DMS153 (cell line): ENCODE results near the gene TBL3.

Source experiments
- DNase-seq: peaks from one replicate; lab custom pipeline; 2025; lab: John Stamatoyannopoulos, UW

The TBL3 gene

DNA sequence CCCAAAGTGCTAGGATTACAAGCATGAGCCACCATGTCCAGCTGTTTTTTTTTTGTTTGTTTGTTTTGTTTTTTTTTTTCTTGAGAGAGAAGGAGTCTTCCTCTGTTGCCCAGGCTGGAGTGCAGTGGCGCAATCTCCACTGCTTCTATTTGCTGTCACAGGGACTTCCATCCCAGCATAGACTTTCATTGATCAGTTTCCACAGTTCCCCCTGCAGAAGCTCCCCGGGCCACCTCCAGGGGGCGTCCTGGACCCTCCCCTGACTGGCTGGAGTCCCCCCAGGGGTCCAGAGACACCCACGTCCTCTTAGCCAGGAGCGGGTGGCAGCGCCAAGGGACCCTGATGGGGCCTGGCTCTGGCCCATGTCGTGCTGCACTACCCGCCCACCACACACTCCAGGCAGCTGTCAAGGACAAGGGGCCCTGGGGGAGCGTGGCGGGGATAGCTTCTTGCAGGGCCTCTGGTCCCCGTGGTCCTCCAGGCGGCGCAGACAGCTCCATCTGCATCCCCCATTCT is 44.6 kb downstream of the TBL3 start:
- no peak for DNase-seq

GRCh38 chr16:2019518-2019920 is 47.7 kb downstream of the TBL3 start, which contains the start of gene NPW:
Gene NPW (plus strand): TSS chr16:2019785.
- no peak for DNase-seq

DNA sequence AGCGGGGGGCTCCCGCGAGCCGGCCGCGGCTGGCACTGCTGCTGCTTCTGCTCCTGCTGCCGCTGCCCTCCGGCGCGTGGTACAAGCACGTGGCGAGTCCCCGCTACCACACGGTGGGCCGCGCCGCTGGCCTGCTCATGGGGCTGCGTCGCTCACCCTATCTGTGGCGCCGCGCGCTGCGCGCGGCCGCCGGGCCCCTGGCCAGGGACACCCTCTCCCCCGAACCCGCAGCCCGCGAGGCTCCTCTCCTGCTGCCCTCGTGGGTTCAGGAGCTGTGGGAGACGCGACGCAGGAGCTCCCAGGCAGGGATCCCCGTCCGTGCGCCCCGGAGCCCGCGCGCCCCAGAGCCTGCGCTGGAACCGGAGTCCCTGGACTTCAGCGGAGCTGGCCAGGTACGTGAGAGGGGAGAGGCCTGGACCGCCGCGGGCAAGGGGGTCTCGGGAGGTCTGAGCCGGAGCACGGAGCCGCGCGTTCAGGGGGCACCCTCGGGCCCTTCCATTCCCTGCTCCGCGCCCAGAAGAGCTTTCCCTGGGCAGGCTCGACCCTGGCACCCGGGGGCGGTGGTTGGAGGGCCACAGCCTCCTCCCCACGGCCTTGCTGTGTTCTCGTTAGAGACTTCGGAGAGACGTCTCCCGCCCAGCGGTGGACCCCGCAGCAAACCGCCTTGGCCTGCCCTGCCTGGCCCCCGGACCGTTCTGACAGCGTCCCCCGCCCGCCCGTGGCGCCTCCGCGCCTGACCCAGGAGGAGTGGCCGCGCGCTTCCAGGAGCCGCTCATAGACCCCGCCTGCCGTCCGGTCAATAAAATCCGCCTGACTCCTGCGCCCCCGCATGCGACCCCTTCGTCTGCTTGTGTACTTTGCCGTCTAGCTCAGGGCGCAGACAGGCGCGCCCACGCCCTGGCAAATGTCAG is 48.3 kb downstream of the TBL3 start:
- no peak for DNase-seq

DNA sequence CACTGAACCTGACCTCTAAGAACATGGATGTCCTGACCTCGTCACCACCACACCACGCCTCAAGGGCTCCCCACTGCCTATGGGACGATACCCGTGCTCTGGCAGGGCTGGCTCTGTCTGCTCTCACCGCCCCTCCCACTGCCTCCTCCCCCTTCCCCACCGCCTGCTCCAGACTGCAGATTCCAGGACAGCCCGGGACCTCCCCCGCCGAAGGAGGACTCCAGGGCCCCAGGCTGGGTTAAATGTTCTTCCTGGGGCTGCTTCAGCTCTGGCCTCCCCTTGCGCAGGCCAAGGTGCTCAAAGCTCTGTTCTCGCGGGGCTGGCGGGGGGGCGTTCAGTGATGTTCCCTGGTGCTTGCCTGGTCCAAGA is 50.9 kb downstream of the TBL3 start:
- no peak for DNase-seq

DNA sequence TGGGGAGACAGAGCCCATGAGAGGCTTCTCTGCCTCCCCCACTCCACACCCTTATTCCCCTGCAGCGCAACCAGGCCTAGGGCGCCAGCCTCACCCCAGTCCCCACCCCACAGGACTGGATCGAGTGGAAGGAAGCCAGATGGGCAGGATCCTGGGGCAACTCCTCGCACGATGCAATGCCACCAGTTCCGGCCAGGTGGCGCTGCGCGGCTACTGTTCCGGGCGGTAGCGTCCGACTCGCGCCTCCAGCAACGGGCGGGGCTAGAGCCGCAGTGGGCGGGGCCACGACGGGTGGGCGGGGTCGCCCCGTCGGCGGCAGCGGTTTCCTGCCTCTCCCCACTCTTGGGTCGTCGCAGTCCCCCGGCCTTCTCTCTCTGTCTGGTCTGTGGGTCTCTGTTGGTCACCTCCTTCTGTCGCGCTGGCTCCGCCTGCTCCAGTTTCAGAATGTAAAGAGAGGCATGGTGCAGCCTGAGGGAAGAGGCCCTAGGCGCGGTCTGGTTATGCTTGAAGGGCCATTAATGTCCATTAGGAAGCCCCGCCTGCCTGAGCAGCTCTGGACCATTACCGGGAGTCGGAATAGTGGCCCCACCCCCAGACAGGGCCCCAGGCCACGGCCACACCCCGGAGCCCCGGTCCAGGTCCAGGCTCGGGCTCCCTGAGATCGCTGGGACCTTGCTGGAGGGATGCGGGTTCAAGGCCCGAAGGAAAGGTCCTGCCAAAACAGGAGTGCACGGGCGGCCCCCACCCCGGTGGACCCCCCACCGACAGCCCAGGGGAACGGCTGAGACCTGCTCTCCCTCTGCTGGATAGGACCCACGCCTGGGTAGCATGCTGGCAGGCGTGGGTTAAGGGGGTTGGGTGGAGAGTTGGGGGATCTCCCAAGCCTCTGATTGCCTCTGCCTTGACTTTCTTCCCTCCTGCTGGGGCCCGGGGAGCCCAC is 51.5 kb downstream of the TBL3 start:
- DNase-seq: peak; percentile 67

GRCh38 chr16:2024032-2024420 is 52.2 kb downstream of the TBL3 start:
- DNase-seq: no peak

DNA sequence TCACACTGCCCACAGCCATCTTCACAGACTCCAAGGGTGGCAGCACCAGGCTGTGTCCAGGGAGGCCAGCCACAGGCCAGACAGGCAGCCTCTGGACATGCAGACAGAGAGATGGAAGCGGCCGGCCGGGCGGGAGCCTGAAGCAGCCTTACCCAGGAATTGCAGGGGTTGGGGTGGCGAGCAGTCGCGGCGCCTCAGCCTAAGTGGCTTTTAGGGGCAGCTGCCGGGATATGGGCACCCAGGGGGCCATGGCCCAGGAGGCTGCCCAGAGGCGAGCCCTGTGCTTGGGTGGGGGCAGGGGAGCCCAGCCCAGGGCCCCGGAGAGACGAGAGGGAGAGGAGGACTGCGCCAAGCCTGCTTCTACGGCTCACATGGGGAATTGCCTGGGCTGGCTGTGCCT is 53.4 kb downstream of the TBL3 start:
- DNase-seq: no peak

GRCh38 chr16:2025878-2026460 is 54.1 kb downstream of the TBL3 start:
- DNase-seq: no peak

DNA sequence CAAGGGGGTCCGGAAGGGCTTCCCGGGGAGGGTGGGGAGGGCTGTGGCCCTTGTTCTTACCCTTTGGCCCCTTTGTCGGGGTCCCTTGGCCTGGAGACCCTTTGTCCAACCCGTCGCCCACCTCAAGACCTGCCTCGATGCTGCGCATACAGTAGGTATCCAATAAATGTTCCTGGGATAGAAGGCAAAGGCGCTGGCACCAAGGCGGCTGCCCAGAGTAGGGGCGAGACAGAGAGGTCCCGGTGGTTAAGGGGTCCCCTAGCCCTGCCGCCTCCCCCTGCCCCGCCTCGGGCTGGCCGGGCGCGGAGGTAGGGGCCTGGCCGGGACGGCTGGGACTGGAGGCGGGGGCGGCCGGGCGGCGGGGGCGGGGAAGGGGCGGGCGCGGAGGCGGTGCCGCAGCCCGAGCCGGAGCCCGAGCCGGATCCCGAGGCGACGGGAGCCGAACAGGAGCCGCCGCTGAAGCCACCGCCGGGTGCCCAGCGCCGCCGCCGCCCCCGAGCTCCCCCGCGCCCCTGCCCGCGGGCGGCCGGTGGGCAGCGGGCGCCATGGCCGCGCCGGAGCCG is 54.7 kb downstream of the TBL3 start, which contains the start of gene NHERF2:
Gene NHERF2 (plus strand): TSS at position 442 of the 563 bp plus-strand sequence. CDS start 104 bp downstream, at position 546.
- no peak for DNase-seq

DNA sequence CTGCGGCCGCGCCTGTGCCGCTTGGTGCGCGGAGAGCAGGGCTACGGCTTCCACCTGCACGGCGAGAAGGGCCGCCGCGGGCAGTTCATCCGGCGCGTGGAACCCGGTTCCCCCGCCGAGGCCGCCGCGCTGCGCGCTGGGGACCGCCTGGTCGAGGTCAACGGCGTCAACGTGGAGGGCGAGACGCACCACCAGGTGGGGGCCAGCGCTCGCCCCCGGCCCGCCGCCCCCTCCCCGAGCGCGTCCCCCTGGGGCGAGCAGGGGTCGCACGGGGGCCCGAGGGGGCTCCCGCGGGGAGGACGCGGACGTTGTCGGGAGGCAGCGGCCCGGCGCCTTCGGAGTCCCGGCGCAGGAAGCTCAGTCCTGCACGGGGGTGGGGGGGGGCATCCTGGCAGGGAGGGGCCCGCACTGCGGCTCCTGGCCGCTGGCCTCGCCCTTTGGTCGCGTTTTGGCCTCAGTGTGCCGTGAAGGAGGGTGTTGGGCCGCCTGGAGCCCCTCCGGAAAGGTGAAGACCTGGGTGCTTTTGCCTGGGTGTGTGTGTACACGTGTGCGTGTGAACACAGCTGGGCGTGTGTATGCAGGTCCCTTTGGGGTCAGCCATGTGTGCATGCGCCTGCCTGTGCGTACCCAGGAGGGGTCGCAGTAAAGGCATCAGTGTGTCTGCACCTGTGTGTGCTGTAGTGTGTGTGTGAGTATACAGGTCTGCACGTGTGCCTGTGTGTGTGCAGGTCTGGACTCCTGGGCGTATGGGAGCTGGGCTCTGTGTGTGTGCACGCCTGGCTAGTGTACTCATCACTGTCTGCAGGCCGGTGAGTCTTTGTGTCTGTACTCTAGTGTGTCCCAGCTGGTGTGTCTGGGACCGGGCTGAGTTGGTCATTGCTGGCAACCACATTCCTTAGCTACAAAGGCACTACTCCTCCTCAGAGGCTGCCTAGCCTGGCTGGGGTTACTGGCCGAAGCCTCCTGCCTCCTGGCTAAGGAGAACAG is 55.5 kb downstream of the TBL3 start:
- DNase-seq: no peak

GRCh38 chr16:2028146-2028545 is 56.3 kb downstream of the TBL3 start:
- DNase-seq: no peak

- DNase-seq: no peak
Observed at GRCh38 chr16:2028620-2029220, 56.9 kb downstream of the TBL3 start.

- no peak for DNase-seq
Observed at GRCh38 chr16:2029350-2029749, 57.5 kb downstream of the TBL3 start.

DNA sequence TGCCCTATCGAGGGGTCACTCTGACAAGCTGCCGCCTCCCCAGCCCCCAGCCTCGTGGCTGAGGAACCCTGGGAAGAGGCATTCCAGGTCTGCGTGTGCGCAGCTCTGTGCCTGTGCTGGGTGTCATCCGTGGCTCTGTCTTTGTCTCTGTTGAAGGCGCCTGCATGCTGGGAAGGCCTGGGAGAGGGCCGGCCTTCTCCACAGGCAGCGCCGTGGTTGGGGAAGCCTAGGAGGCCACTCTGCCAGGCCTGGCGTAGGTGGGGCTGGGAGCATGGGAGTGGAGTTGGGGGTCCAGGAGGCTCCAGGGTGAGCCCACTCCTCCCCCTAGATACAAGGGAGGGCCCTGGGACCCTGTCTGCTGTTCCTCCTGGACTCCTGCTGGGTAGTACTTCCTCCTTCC is 58.2 kb downstream of the TBL3 start:
- DNase-seq: no peak

DNA sequence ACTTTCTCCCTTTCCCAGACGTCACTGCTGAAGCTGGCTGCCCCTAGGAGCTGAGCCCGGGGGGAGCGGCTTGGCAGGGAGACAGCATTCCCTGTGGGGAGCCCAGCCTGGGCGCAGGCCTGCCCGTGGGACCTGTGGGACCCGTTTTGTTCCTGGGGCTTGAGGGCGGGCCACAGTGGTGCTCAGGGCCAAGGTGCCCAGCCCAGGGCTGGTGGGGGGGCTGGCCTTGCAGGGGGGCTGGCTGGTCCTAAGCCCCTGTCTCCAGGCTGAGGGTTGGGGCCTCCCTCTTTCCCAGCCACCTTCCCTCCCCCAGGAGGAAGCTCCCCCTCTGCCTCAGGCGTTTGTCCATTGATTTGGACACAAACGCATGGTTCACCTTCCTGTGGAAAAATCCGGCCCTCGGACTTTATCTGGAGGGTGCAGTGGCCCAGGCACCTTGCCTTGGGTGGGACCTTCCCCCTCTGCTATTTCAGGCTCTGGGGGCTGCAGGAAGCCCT is 59.3 kb downstream of the TBL3 start:
- DNase-seq: no peak
